Mesothelial cell of epicardium (in vitro differentiated cells): ENCODE data around the gene KCNIP4. TPM values are rescaled to one million over a fixed set of nuclear protein-coding genes. Genes with fewer than 3 reads are reported as not detected.

ENCODE experiments used
- DNase-seq, 2 experiments: peaks; one replicate each; pipeline ENCODE4 v3.0.0; 2021; ENCODE audit warnings: low spot score in 2 of 2; ENCODE audit not compliant: unreplicated experiment in 2 of 2
- H3K27ac Mint-ChIP-seq: 2 replicates; pipeline ENCODE4 v1.8.0; 2021; ENCODE audit warnings: mixed read lengths
- H3K27me3 Mint-ChIP-seq: 2 replicates; pipeline ENCODE4 v1.8.0; 2021; ENCODE audit warnings: low read depth, mixed read lengths
- H3K36me3 Mint-ChIP-seq: 2 replicates; pipeline ENCODE4 v1.8.0; 2021; ENCODE audit warnings: mixed read lengths
- H3K4me1 Mint-ChIP-seq: 2 replicates; pipeline ENCODE4 v1.8.0; 2021; ENCODE audit warnings: mixed read lengths
- H3K4me3 Mint-ChIP-seq: 2 replicates; pipeline ENCODE4 v1.8.0; 2021; ENCODE audit warnings: mild to moderate bottlenecking, moderate library complexity, mixed read lengths
- H3K9me3 Mint-ChIP-seq: 2 replicates; pipeline ENCODE4 v1.8.0; 2021; ENCODE audit warnings: mixed read lengths
- CTCF ChIP-seq: fragments of 200-600 bp; sonication (generic); IDR thresholded peaks from one replicate; pipeline ENCODE4 v1.5.0; 2021; ENCODE audit warnings: antibody characterized with exemption; ENCODE audit not compliant: unreplicated experiment
- total RNA-seq: library from RNA; stranded (reverse); gene quantifications from 3 replicates; pipeline ENCODE4 v1.2.1, GENCODE V29; 2021

The KCNIP4 gene
- total RNA-seq, 1 donor from 2014 or later, result 3.0 TPM

- Mint-ChIP-seq H3K4me1 (no peaks in the 10 kb centered on the region), H3K27me3 (peaks cover 3% of the 10 kb centered on the region), H3K9me3 (no peaks in the 10 kb centered on the region), H3K36me3 (no peaks in the 10 kb centered on the region), H3K4me3 (no peak overlapping the region), H3K27ac (no peak overlapping the region)
- DNase-seq, result no peak
- TF ChIP-seq CTCF, result no peak
Measured at GRCh38 chr4:21136051-21136630, 812.4 kb downstream of the KCNIP4 start.

GRCh38 chr4:21134994-21135393 lies 813.6 kb downstream of the KCNIP4 start:
- no peaks in the 10 kb centered on the region for H3K4me1 Mint-ChIP-seq
- H3K27me3 Mint-ChIP-seq, result peaks cover 3% of the 10 kb centered on the region
- H3K4me3 Mint-ChIP-seq, result no peak overlapping the region
- H3K36me3 Mint-ChIP-seq, result no peaks in the 10 kb centered on the region
- no peaks in the 10 kb centered on the region for H3K9me3 Mint-ChIP-seq
- no peak overlapping the region for H3K27ac Mint-ChIP-seq
- TF ChIP-seq CTCF, result peak; percentile 27
- DNase-seq, result no peak

GRCh38 chr4:21130606-21131005 lies 818.0 kb downstream of the KCNIP4 start:
- no peak overlapping the region for H3K27ac Mint-ChIP-seq
- DNase-seq, result no peak
- H3K4me1 Mint-ChIP-seq, result no peaks in the 10 kb centered on the region
- no peaks in the 10 kb centered on the region for H3K36me3 Mint-ChIP-seq
- no peak overlapping the region for H3K4me3 Mint-ChIP-seq
- H3K27me3 Mint-ChIP-seq, result peaks cover 3% of the 10 kb centered on the region
- no peaks in the 10 kb centered on the region for H3K9me3 Mint-ChIP-seq
- no peak for TF ChIP-seq CTCF

- TF ChIP-seq CTCF, result no peak
- DNase-seq, result no peak
- H3K27ac Mint-ChIP-seq, result no peak overlapping the region
- no peaks in the 10 kb centered on the region for H3K9me3 Mint-ChIP-seq
- H3K4me3 Mint-ChIP-seq, result no peak overlapping the region
- H3K27me3 Mint-ChIP-seq, result no peaks in the 10 kb centered on the region
- no peaks in the 10 kb centered on the region for H3K36me3 Mint-ChIP-seq
- H3K4me1 Mint-ChIP-seq, result no peaks in the 10 kb centered on the region
Measured at GRCh38 chr4:21126014-21126512, 822.5 kb downstream of the KCNIP4 start.

GRCh38 chr4:21118301-21118700 lies 830.3 kb downstream of the KCNIP4 start:
- peaks cover 4% of the 10 kb centered on the region for H3K9me3 Mint-ChIP-seq
- H3K27ac Mint-ChIP-seq, result no peak overlapping the region

More at GRCh38 chr4:21118301-21118700, 830.3 kb downstream of the KCNIP4 start:
- Mint-ChIP-seq H3K4me1 (peaks cover 12% of the 10 kb centered on the region), H3K4me3 (no peak overlapping the region), H3K27me3 (peaks cover 5% of the 10 kb centered on the region), H3K36me3 (no peaks in the 10 kb centered on the region)
- TF ChIP-seq CTCF, result no peak
- DNase-seq, result no peak
